HEK293T (cell line): Measurements from ENCODE around the gene SRM.
"Not testable (repeated sequence)": the region's sequence is repeated elsewhere in the genome, so short reads cannot be mapped to it uniquely, and the experiment has no call there.

Experiments
- CTCF ChIA-PET: fragments of 350-600 bp; formaldehyde crosslinking; extraction: SDS; loops from one replicate; lab custom pipeline; 2021; ENCODE audit warnings: antibody characterized with exemption, inconsistent platforms; lab: Yijun Ruan, JAX
- POLR2A ChIA-PET: fragments of 350-600 bp; formaldehyde crosslinking; extraction: SDS; loops from one replicate; lab custom pipeline; 2020; ENCODE audit warnings: antibody characterized with exemption, inconsistent platforms; lab: Yijun Ruan, JAX
- DNase-seq: peaks from one replicate; pipeline ENCODE4 v3.0.0; 2012; ENCODE audit warnings: mixed read lengths; ENCODE audit errors: extremely low spot score
- ARNT ChIP-seq: fragments of 450-650 bp; IDR thresholded peaks from 2 replicates; pipeline ENCODE4 v1.6.1; 2017; ENCODE audit warnings: mild to moderate bottlenecking
- BHLHE40 ChIP-seq: fragments of 450-650 bp; IDR thresholded peaks from 2 replicates; pipeline ENCODE4 v1.6.1; 2016; ENCODE audit warnings: mild to moderate bottlenecking, moderate library complexity, borderline replicate concordance
- CTBP1 ChIP-seq: fragments of 450-650 bp; IDR thresholded peaks from 2 replicates; pipeline ENCODE4 v1.6.1; 2016; ENCODE audit warnings: borderline replicate concordance
- ELF4 ChIP-seq: fragments of 450-650 bp; IDR thresholded peaks from 2 replicates; pipeline ENCODE4 v1.6.1; 2017; ENCODE audit warnings: antibody characterized with exemption
- FOXA1 ChIP-seq: fragments of 450-650 bp; IDR thresholded peaks from 2 replicates; pipeline ENCODE4 v1.6.1; 2016; ENCODE audit warnings: mild to moderate bottlenecking
- FOXK2 ChIP-seq: fragments of 450-650 bp; IDR thresholded peaks from 2 replicates; pipeline ENCODE4 v1.6.1; 2016; ENCODE audit warnings: mild to moderate bottlenecking
- FOXM1 ChIP-seq: fragments of 450-650 bp; IDR thresholded peaks from 2 replicates; pipeline ENCODE4 v1.6.1; 2017; ENCODE audit warnings: mild to moderate bottlenecking, borderline replicate concordance
- HDGF ChIP-seq: fragments of 450-650 bp; IDR thresholded peaks from 2 replicates; pipeline ENCODE4 v1.6.1; 2017; ENCODE audit warnings: antibody characterized with exemption, borderline replicate concordance
- L3MBTL2 ChIP-seq: fragments of 450-650 bp; conservative IDR thresholded peaks from 2 replicates; pipeline ENCODE4 v1.6.1; 2016; ENCODE audit warnings: mild to moderate bottlenecking
- LEF1 ChIP-seq: fragments of 450-650 bp; IDR thresholded peaks from 2 replicates; pipeline ENCODE4 v1.6.1; 2017; ENCODE audit warnings: mild to moderate bottlenecking, borderline replicate concordance
- NFRKB ChIP-seq: fragments of 450-650 bp; IDR thresholded peaks from 2 replicates; pipeline ENCODE4 v1.6.1; 2016; ENCODE audit warnings: mild to moderate bottlenecking, moderate library complexity
- SP1 ChIP-seq: fragments of 450-650 bp; IDR thresholded peaks from 2 replicates; pipeline ENCODE4 v1.6.1; 2017
- SUZ12 ChIP-seq: fragments of 450-650 bp; IDR thresholded peaks from 2 replicates; pipeline ENCODE4 v1.6.1; 2016; ENCODE audit warnings: mild to moderate bottlenecking
- TARDBP ChIP-seq: fragments of 450-650 bp; IDR thresholded peaks from 2 replicates; pipeline ENCODE4 v1.6.1; 2016
- ZNF384 ChIP-seq: fragments of 450-650 bp; IDR thresholded peaks from 2 replicates; pipeline ENCODE4 v1.6.1; 2016
- TF ChIP-seq, protein P1 (sequence below): fragments of 450-650 bp; IDR thresholded peaks from 2 replicates; pipeline ENCODE4 v1.6.1; 2016

The SRM gene

DNA sequence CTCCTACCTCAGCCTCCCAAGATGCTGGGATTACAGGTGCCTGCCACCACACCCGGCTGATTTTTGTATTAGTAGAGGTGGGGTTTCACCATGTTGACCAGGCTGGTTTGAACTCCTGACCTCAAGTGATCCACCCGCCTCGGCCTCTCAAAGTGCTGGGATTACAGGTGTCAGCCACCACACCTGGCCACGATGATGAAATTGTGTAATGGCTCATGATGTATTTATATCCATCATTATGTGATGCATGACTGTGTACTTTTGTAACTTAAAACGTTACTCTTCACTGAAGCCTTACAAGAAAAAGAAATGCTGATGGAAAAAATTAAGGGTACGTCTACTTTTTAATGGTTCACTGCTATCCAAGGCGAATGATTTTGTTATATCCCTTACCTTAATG, 39.8 kb downstream of the SRM start:
- ChIA-PET CTCF (no interaction called here), POLR2A (no interaction called here)
- TF ChIP-seq L3MBTL2 (no peak), ELF4 (no peak), FOXK2 (no peak), SUZ12 (no peak), BHLHE40 (no peak)
- no peak for DNase-seq

DNA sequence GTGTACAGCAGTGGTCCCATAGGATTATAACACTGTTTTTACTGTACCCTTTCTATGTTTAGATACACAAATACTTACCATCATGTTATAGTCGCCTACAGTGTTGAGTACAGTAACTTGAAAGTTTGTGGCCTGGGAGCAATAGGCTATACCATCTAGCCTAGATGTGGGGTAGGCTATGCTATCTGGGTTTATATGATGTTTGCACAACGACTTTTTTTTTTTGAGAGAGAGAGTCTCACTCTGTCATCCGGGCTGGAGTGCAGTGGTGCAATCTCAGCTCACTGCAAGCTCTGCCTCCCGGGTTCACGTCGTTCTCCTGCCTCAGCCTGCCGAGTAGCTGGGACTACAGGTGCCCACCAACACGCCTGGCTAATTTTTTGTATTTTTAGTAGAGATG, 40.5 kb downstream of the SRM start:
- CTCF ChIA-PET, POLR2A ChIA-PET, DNase-seq: not testable (repeated sequence)

DNA sequence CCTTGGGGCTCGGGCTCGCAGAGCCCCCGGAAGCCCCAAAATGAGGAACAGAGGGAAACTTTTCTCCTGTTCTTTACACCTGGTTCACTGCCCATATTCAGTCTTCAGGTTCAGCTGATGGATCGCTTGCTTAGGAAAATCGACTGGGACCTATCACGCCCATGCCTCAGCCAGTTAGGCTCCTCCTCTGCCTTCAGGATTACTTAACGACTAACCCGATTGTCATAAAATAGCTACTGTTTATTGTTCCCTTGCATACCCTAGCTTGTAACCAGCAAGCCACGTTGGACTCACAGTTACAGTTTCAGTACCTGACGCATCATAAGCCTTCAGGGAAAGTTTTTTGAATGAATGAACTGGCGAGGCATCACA, 46.7 kb downstream of the SRM start:
- TF ChIP-seq BHLHE40: no peak
- TF ChIP-seq, protein P1, sequence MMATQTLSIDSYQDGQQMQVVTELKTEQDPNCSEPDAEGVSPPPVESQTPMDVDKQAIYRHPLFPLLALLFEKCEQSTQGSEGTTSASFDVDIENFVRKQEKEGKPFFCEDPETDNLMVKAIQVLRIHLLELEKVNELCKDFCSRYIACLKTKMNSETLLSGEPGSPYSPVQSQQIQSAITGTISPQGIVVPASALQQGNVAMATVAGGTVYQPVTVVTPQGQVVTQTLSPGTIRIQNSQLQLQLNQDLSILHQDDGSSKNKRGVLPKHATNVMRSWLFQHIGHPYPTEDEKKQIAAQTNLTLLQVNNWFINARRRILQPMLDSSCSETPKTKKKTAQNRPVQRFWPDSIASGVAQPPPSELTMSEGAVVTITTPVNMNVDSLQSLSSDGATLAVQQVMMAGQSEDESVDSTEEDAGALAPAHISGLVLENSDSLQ: no peak
- TF ChIP-seq TARDBP: no peak
- TF ChIP-seq SUZ12: no peak
- no peak for TF ChIP-seq FOXM1
- TF ChIP-seq NFRKB: no peak
- TF ChIP-seq FOXA1: no peak
- no peak for TF ChIP-seq HDGF
- TF ChIP-seq CTBP1: no peak
- no peak for TF ChIP-seq ELF4
- no peak for TF ChIP-seq ARNT
- TF ChIP-seq FOXK2: no peak
- no peak for TF ChIP-seq LEF1
- no peak for TF ChIP-seq ZNF384
- TF ChIP-seq SP1: no peak
- no peak for TF ChIP-seq L3MBTL2
- peak; percentile 46 for DNase-seq
- POLR2A ChIA-PET: interaction anchor here (0.9 to 1.4 kb wide), 2 partner anchors 39 to 215 kb away, joined by 3 read pairs; no protein-coding TSS in a partner anchor
- CTCF ChIA-PET: no interaction called here

DNA sequence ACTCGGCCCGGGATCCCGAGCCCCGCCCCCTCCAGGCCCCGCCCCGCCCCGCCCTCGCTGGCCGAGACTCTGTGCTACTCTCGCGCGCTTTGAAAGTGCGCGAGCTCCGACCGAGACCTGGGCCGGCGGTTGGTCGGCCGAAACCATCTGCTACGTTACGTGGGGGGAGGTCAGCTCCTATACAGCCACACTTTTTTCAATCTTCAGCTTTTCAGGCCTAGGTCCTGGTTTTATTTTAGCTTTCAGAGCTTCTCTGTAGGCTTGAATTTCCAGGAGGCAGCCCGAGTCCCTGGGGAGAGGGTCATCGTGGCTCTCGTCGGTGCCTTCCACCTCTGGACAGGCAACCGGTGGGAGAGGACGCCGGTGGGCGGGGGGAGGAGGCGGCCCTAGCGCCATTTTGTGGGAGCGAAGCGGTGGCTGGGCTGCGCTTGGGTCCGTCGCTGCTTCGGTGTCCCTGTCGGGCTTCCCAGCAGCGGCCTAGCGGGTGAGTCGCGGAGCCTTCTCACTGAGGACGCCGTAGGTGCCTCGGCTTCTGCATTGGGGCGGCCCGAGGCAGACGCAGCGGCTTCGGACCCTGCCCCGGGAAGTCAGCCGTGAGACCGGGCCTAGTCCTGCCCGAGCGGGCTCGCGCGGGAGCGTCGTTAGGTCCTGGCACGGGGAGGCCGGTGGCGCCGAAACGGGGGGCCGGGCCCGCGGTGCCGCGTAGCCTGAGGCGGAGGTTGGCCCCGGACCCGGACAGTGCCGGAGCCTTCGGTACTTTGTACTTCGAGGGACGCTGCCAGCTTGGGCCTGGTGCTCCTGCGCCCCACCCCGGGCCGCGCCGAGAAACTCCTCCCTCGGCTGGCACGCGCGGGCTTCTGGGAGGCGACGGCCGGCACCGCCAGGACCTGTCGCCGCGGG, 47.3 kb downstream of the SRM start, which contains the start of gene TARDBP:
Gene TARDBP (plus strand): TSS at position 395 of the 900 bp plus-strand sequence. CDS start 1,074 bp downstream, outside the sequence.
- peak; percentile 99 for DNase-seq
- POLR2A ChIA-PET: interaction anchor here (0.6 to 1.8 kb wide), 5 partner anchors 12 to 215 kb away, joined by 3 to 5 read pairs (median 3); partner anchors contain the start of gene SRM
- CTCF ChIA-PET: no interaction called here
- peak; percentile 93 for TF ChIP-seq FOXM1
- no peak for TF ChIP-seq CTBP1
- TF ChIP-seq SP1: peak; percentile 81
- no peak for TF ChIP-seq ARNT
- peak; percentile 51; the same call in 1 of the 2 replicates for TF ChIP-seq HDGF
- TF ChIP-seq, protein P1: no peak
- TF ChIP-seq ELF4: peak; percentile 57
- TF ChIP-seq LEF1: 0 out of 2 replicates have a peak, but pooled peaks have one; percentile 9
- TF ChIP-seq ZNF384: no peak
- peak; percentile 95 for TF ChIP-seq BHLHE40
- TF ChIP-seq FOXK2: no peak
- peak; percentile 96 for TF ChIP-seq NFRKB
- peak; percentile 76 for TF ChIP-seq L3MBTL2
- TF ChIP-seq SUZ12: no peak
- TF ChIP-seq TARDBP: no peak
- TF ChIP-seq FOXA1: no peak
